ENCODE results near the gene UGDH.
"Not testable (repeated sequence)": the region's sequence is repeated elsewhere in the genome, so short reads cannot be mapped to it uniquely, and the experiment has no call there.

Gene UGDH

GRCh38 chr4:39527296-39528060, at the start of gene UGDH:
TSS of gene UGDH (minus strand) at chr4:39527439. CDS start at chr4:39521512, 5,927 bp downstream.
- DNase-seq (ENCODE audit: low spot score) = peak; percentile 87

GRCh38 chr4:39574946-39575345, 47.7 kb upstream of the UGDH start:
- no peak for DNase-seq (ENCODE audit: low spot score)

- no peak for DNase-seq (ENCODE audit: low spot score)
These were observed 44.3 kb upstream of the UGDH start for GRCh38 chr4:39571504-39571903.

DNA sequence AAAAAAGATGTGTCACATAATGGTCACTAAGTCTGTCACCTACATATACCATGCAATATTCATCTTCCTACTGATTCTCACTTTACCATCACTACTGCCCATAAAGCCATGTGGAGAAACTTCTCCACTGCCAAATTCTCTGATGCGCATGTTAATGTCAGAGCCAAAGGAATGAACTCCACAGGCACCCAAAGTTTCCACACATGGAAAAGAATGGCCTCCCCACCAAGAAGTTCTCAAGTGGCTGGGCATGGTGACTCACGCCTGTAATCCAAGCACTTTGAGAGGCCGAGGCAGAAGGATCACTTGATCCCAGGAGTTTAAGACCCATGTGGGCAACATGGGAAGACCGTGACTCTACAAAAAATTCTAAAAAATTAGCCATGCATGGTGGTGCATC, 43.8 kb upstream of the UGDH start:
- DNase-seq (ENCODE audit: low spot score) = no peak

GRCh38 chr4:39569209-39569608, 42.0 kb upstream of the UGDH start:
- no peak for DNase-seq (ENCODE audit: low spot score)

- DNase-seq (ENCODE audit: low spot score) = peak; percentile 10
These were observed 41.6 kb upstream of the UGDH start for GRCh38 chr4:39568805-39569204.

GRCh38 chr4:39565878-39566600, 38.8 kb upstream of the UGDH start:
- no peak for DNase-seq (ENCODE audit: low spot score)

- DNase-seq (ENCODE audit: low spot score) = no peak
These were observed 36.2 kb upstream of the UGDH start for GRCh38 chr4:39563346-39563847.

DNA sequence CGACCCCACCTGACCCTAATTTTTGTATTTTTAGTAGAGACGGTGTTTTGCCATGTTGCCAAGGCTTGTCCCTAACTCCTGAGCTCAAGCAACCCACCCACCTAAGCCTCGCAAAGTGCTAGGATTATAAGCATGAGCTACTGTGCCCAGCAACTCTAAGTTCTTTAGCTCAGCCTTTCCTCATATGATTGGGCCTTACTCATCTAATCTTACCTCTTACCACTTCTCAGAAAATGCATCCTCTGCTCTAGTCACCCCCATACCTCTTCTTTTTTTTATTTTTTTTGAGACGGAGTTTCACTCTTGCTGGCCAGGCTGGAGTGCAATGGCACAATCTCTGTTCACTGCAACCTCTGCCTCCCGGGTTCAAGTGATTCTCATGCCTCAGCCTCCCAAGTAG, 35.6 kb upstream of the UGDH start:
- no peak for DNase-seq (ENCODE audit: low spot score)

DNA sequence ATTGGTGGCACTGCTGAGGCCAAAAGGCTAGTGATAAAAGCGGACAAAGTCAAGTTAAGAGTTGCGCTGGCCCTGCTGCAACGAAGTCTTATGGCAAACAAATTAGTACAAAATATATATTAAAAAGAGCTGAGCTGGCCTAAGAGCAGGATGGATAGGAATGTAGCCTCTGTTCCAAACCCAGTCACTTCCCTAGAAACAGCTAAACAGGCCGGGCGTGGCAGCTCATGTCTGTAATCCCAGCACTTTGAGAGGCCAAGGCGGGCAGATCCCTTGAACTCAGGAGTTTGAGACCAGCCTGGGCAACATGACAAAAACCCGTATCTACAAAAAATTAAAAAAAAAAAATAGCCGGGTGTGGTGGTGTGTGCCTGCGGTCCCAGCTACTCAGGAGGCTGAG, 32.4 kb upstream of the UGDH start:
- no peak for DNase-seq (ENCODE audit: low spot score)

GRCh38 chr4:39555472-39555871, 28.2 kb upstream of the UGDH start:
- no peak for DNase-seq (ENCODE audit: low spot score)

DNA sequence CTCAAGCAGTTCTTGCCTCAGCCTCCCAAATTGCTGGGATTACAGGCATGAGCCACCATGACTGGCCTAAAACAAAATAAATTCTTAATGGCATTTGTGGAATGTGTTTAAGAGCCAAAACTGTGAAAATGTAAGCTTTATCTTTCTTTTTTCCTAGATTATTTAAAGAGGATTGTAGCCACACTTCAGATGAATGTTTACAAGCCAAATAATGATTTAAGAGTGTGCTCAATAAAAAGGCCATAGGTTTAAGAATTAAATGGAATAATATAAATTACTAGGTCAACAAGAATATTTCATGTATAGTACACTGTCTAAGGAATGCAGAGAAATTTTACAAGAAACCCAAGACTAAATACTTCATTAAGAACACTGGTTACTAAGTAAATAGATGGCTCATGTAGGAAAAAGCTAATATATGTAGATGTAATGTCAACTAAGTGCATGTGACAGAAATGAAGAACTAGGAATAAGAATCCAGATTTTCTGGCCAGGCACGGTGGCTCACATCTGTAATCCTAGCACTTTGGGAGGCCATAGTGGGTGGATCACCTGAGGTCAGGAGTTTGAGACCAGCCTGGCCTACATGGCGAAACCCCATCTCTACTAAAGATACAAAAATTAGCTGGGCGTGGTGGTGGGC, 21.3 kb upstream of the UGDH start:
- DNase-seq (ENCODE audit: low spot score) = no peak

DNA sequence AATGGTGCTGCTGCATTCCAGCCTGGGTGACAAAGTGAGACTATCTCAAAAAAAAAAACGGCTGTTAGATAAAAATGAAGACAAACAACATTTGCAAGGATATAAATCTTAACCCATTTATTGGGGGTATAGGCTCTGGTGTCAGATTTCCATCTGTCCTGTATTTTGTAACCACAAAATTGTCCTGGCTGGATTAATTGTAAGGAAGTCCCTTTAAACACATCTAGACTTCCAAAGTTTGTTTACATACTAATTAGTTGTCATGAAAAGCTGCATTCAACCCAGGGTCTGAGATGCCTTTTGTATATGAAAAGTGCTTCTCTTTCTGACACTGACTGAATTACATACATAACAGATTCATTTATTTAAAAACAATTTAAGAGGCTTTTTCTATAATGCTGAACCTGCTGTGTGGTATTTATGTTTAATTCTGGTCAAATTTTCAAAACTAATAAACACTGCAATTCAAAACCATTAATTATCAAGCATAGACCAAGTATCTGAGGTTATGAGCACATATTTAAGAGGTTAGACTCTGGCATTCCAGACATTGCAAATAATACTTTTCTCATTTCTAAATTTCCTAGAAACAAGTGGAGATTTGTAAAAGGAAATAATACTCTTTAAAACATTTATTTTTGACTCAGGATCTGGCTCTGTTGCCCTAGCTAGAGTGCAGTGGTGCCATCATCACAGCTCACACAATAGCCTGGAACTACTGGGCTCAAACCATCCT, 17.5 kb upstream of the UGDH start:
- DNase-seq (ENCODE audit: low spot score) = no peak

GRCh38 chr4:39544080-39544479, 16.8 kb upstream of the UGDH start:
- not testable (repeated sequence) for DNase-seq (ENCODE audit: low spot score)

GRCh38 chr4:39543034-39543433, 15.8 kb upstream of the UGDH start:
- no peak for DNase-seq (ENCODE audit: low spot score)

DNA sequence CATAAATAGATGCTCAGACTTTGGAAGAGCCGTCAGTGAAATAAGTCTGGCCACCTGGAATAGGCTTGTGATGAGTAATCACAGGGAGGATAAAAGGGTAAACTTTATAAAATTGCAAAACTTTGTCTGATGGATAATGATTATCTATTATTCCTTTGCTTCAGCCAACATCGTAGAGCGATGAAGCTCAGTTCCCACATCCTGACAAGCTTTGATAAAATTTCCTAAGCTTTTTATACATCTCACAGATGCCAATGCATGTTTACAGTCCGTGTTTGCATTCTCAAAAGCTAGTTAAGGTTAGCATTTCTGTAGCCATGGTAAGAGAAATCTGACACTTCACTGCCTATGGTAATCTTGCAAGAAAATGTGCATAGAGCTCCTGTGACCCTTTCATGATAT, 15.4 kb upstream of the UGDH start:
- no peak for DNase-seq (ENCODE audit: low spot score)

DNA sequence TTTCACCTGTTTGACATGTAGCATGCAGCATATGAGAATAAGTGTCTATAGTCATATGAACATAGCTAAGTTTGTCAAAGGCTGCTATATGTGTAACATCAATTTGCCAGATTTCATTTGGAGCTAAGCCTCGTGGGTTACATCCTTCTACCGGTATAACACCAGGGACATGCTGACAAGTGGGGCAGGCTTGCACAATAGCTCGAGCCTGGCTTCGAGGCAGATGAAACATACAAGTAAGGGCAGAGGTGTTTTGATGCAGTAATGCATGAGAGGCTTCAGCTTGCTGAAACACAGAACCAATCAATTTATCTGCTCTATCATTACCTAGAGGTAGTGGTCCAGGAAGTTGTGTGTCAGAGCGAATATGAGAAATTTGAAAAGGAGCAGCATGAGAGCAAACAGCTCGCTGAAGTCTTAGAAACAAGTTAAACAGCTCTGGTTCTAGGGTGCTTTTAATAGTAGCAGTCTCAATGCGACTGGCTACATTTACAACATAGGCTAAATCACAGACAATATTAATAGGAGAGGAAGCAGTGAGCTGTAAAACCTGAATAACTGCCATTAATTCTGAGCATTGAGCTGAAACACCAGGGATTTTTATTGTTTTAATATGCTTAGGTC, 14.9 kb upstream of the UGDH start:
- DNase-seq (ENCODE audit: low spot score) = no peak

- no peak for DNase-seq (ENCODE audit: low spot score)
These were observed 11.9 kb upstream of the UGDH start for GRCh38 chr4:39539089-39539611.

DNA sequence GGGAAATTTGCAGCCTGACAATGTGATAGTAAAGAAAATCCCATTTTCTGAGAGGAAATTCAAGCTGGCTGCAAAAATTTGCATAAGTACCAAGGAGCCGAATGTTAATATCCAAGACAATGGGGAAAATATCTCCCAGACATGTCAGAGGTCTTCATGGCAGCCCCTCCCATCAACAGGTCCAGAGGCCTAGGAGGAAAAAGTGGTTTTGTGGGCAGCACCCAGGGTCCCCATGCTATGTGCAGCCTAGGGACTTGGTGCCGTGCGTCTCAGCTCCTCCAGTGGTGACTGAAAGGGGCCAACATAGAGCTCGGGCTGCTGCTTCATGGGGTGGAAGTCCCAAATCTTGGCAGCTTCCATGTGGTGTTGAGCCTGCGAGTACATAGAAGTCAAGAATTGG, 6.3 kb upstream of the UGDH start:
- DNase-seq (ENCODE audit: low spot score) = no peak

- not testable (repeated sequence) for DNase-seq (ENCODE audit: low spot score)
These were observed 5.0 kb upstream of the UGDH start for GRCh38 chr4:39532237-39532636.

DNA sequence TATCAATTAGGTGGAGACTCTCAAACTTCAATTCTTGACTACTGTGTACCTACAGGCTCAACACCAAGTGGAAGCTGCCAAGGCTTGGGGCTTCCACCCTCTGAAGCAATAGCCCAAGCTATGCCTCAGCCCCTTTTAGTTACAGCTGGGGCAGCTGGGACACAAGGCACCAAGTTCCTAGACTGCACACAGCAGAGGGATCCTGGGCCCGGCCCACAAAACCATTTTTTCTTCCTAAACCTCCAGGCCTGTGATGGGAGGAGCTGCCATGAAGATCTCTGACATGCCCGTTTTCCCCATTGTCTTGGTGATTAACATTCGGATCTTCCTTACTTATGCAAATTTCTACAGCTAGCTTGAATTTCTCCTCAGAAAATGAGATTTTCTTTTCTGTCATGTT, 3.4 kb upstream of the UGDH start:
- DNase-seq (ENCODE audit: low spot score) = no peak

DNA sequence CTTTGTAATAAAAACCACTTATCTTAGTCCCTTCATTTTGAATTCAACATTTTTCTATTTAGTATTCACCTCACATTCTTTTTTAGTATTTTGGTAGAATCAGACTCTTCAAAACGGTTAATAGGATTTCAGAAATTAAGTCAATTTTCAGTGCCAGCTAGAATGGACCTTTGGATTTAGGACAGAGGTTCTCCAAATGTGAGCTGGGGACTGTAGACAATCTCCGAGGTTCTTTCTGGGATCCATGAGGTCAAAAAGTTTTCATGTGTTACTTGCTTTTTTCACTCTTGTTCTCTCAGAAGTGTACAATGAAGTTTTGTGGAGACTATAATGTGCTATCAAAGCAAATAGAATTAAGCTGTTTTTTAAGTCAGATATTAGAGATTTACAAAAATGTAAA, 2.3 kb upstream of the UGDH start:
- no peak for DNase-seq (ENCODE audit: low spot score)

Data from CD4-positive, alpha-beta T cell treated with Interleukin-2 at 100 ng/mL for 4 hours (primary cell).